GM20431 (cell line): ENCODE data around the gene ASB10.

Experiments used
- in situ Hi-C: fragments of 300-500 bp; cut with MseI, MboI; formaldehyde crosslinking; loops from one replicate; pipeline ENCODE4 v1.15.0; 2020; ENCODE audit warnings: low sequenced_read_pairs; ENCODE audit not compliant: unreplicated experiment

Gene ASB10

DNA sequence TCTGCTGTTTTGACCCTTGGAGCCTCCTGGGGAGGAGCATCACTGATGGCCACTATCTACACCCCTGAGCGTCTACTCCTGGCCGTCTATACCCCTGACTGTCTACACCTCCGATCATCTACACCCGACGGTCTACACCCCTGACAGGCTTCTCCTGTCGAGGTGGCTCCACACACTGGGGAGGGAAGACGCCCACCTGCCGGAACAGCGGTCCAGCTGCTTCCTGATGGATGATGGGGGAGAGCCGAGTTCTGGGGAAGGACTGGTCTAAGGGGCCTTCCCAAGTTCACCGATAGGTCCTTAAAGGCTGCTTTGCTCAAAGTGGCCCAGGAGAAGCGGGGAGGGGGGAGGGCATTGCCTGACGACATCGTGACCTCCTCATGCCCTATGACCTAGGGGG, 58.9 kb downstream of the ASB10 start:
- in situ Hi-C loops = no loop called here

GRCh38 chr7:151126491-151127137, 60.4 kb downstream of the ASB10 start:
- in situ Hi-C loops = no loop called here

DNA sequence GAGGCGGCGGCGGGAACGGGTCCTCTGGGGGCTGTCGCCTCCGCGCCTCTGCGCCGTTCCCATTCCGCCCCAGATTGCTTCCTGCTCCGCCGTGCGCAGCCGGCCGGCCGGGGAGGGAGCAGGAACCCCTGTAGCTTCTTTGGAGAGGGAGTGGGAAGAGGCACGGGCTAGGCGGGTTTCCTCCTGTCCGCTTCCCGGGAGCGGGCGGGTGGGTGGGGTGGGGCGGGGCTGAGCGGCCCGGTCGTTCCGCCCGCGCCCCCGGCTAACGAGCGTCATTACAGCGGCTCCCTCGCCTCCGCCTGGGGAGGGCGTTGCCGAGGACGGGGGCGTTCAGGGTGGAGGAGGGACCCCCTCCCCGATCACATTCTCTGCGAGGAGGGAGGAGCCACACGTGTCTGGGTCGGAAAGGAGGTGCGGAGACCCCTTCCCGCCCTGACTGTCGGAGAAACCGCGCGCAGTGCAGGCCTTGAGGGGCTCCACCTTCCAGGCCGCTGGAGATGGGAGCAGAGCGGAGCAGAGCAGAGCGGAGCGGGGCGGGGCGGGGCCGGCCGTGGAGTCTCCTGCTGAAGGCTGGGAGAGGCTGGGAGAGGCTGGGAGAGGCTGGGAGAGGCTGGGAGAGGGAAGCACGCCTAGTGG, 61.1 kb downstream of the ASB10 start:
- in situ Hi-C loops = no loop called here
